ENCODE data around the gene PAK4. TPM values are rescaled to one million over a fixed set of nuclear protein-coding genes. Genes with fewer than 3 reads are reported as not detected.
"Not testable (repeated sequence)": the region's sequence is repeated elsewhere in the genome, so short reads cannot be mapped to it uniquely, and the experiment has no call there.

PAK4 gene
- total RNA-seq, 1 donor = 9.0 TPM

- H3K4me3 ChIP-seq (ENCODE audit: low read depth, low read length) = peak overlapping the region; percentile 60
- DNase-seq (ENCODE audit: low read depth) = no peak
- TF ChIP-seq, protein P1, sequence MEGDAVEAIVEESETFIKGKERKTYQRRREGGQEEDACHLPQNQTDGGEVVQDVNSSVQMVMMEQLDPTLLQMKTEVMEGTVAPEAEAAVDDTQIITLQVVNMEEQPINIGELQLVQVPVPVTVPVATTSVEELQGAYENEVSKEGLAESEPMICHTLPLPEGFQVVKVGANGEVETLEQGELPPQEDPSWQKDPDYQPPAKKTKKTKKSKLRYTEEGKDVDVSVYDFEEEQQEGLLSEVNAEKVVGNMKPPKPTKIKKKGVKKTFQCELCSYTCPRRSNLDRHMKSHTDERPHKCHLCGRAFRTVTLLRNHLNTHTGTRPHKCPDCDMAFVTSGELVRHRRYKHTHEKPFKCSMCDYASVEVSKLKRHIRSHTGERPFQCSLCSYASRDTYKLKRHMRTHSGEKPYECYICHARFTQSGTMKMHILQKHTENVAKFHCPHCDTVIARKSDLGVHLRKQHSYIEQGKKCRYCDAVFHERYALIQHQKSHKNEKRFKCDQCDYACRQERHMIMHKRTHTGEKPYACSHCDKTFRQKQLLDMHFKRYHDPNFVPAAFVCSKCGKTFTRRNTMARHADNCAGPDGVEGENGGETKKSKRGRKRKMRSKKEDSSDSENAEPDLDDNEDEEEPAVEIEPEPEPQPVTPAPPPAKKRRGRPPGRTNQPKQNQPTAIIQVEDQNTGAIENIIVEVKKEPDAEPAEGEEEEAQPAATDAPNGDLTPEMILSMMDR (IDR thresholded peaks at IDR 0.05; ENCODE audit: insufficient read depth, low read length) = no peak
Observed at GRCh38 chr19:39083599-39083982, 42.0 kb upstream of the PAK4 start.

DNA sequence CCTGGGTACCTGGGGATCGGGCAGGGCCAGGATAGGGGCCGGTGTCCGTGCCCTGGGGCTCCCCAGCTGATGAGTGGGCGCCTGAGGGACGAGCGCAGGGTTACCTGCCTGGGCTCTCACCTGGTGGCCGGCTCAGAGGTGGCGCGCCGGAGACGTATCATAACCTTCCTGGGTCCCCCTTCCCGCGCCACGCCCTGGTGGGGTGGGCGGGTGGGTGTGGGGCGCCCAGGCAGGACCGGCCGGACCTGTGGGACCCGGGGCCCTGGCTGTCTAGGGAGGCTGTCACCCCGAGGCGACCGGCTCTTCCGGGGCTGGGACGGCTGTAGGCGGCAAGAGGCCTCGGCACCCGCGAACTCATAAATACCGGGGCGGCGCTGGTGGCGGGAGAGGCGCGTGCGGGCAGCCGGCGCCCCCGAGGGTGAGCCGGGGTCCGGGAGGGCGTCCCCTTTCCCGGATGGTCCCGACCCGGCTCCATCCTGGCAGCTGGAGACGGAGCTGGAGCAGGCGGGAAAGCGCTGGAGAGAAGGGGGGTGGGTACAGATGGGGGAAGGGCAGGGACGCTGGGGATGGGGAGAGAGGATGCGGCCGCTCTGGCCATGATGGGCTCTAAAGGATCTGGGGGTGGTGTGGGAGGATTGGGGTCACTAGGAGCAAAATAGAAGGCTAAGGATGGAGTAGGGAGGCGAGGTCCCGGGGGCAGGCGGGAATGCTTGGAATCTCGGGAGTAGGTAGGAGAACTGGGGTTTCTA is 41.4 kb upstream of the PAK4 start, which contains the start of gene ACP7:
Gene ACP7, plus strand, starts transcription at position 386 of the 749 bp plus-strand sequence. CDS start 902 bp downstream, outside the sequence.
- peak within 1 kb of the TSS; percentile 60 for H3K4me3 ChIP-seq (ENCODE audit: low read depth, low read length)
- TF ChIP-seq, protein P1 (IDR thresholded peaks at IDR 0.05; ENCODE audit: insufficient read depth, low read length) = no peak
- DNase-seq (ENCODE audit: low read depth) = no peak

DNA sequence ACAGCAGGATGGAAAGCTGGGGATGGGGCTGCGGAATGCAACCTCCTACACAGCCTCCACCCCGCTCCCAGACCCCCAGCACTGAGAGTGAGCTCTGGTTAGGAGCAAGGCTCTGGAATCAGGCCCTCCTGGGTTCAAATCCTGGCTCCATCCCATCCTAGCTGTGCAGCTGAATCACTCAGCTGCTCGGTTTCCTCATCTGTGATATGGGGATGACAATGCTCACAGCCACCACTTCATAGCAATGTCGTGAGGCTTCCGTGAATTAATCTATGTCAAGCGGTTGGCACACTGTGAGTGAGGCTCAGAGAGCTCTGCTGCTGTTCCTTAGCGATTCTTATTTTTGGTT is 40.9 kb upstream of the PAK4 start:
- no peak for DNase-seq (ENCODE audit: low read depth)
- peak overlapping the region; percentile 60 for H3K4me3 ChIP-seq (ENCODE audit: low read depth, low read length)
- TF ChIP-seq, protein P1 (IDR thresholded peaks at IDR 0.05; ENCODE audit: insufficient read depth, low read length) = no peak

- TF ChIP-seq, protein P1 (IDR thresholded peaks at IDR 0.05; ENCODE audit: insufficient read depth, low read length) = no peak
- no peak overlapping the region for H3K4me3 ChIP-seq (ENCODE audit: low read depth, low read length)
- no peak for DNase-seq (ENCODE audit: low read depth)
Observed at GRCh38 chr19:39085392-39085791, 40.2 kb upstream of the PAK4 start.

- DNase-seq (ENCODE audit: low read depth) = no peak
- no peak overlapping the region for H3K4me3 ChIP-seq (ENCODE audit: low read depth, low read length)
Observed at GRCh38 chr19:39086386-39086785, 39.2 kb upstream of the PAK4 start.

GRCh38 chr19:39087907-39088686 is 37.5 kb upstream of the PAK4 start:
- TF ChIP-seq, protein P1 (IDR thresholded peaks at IDR 0.05; ENCODE audit: insufficient read depth, low read length) = no peak
- no peak overlapping the region for H3K4me3 ChIP-seq (ENCODE audit: low read depth, low read length)
- no peak for DNase-seq (ENCODE audit: low read depth)

More at GRCh38 chr19:39086386-39086785, 39.2 kb upstream of the PAK4 start:
- TF ChIP-seq, protein P1 (IDR thresholded peaks at IDR 0.05; ENCODE audit: insufficient read depth, low read length) = no peak

DNA sequence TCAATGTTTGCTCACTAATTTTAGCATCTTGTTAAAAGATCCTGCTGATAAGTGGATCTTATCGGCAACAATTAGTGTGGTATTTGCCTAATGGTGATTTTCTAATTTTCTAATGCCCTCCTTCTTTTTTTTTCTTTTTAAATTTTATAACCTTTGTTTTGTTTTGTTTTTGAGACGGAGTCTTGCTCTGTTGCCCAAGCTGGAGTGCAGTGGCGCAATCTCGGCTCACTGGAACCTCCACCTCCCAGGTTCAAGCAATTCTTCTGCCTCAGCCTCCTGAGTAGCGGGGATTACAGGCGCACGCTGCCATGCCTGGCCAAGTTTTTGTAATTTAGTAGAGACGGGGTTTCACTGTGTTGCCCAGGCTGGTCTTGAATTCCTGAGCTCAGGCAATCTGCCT is 35.6 kb upstream of the PAK4 start:
- not testable (repeated sequence) for DNase-seq (ENCODE audit: low read depth); H3K4me3 ChIP-seq (ENCODE audit: low read depth, low read length)

Data from fibroblast of the aortic adventitia (primary cell).